ENCODE measurements around the gene RPGRIP1L.

RPGRIP1L gene

DNA sequence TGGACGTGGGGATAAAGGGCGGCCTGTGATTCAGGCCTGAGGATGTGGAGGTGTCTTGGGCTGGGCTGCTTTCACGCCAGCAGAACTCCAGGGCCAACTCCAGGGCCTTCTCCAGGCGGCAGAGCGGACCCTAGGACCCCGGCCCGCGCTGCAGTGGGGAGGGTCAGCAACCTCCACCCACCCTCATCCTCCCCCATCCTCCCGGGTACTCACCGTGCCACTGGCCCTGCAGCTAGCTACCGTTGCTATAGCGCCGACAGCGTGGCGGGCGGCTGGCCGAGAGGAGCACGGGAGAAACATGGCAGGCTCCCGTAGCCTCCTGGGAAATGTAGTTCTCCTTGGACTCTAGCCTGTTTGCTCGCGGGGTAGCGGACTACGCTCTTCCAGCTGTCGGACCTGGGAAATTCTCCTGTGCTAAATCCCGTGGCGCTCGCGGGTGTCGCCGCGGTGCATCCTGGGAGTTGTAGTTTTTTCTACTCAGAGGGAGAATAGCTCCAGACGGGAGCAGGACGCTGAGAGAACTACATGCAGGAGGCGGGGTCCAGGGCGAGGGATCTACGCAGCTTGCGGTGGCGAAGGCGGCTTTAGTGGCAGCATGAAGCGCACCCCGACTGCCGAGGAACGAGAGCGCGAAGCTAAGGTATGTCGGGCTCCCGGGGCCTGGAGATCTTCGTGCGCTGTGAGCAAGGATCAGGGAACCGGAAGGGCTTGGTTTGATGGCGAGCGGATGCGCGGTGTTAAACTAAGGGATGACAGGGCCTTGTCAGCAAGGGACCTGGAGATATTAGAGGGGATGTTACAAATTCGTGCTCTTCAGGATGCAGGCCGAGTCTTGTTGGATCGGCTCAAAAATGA is at the start of gene RPGRIP1L, which contains the start of gene FTO:
Gene RPGRIP1L (minus strand): TSS at position 270 of the 855 bp plus-strand sequence. CDS start 3,136 bp downstream, outside the sequence.
Gene FTO (plus strand): TSS at position 567 of the 855 bp plus-strand sequence.
- peak; percentile 82 to 100 (median 99) for DNase-seq

- peak in 1 of 56 donors; percentile 7 for DNase-seq
These were observed 49.8 kb upstream of the RPGRIP1L start for GRCh38 chr16:53753431-53753830.

GRCh38 chr16:53752560-53752959 is 48.9 kb upstream of the RPGRIP1L start:
- DNase-seq = no peak

- DNase-seq = no peak
These were observed 42.2 kb upstream of the RPGRIP1L start for GRCh38 chr16:53745753-53746266.

DNA sequence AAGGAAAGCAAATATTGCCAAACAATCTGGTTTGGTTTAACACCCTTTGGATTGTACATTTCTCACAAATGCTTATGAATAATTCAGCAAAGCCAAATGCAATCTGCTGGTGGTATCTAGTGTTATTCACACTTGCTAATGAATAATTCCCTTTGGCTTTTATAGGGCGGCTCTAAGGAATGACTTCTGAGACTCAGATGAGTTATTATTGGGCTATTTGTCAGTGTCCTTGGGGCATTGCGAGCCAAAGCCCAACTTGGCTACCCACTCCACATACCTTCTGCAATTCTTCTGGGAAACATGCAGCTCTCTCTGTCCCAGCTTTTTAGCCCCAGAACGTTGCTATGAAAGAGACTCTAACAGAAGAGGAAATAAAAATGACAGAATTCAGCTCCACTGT is 41.4 kb upstream of the RPGRIP1L start:
- no peak for DNase-seq

DNA sequence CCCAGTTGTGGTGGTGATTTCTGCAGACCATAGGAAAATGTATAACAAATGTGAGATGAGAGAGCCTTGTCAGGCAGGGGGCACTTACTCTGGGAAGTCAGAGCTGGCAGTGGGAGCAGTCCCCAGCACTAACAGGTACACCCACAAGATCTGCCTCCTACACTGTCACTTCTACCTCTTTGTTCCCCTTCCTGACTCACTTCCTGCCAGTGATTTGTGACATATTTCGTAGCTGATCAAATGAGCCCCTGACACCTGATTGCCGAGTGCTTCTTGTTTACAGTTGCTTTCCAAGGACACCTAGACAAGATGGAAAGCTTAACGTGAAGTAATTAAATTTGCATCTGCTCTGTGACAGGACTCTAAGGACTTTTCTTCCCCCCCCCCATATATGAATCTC is 40.8 kb upstream of the RPGRIP1L start:
- no peak for DNase-seq

- DNase-seq = no peak
These were observed 39.5 kb upstream of the RPGRIP1L start for GRCh38 chr16:53743149-53743566.

DNA sequence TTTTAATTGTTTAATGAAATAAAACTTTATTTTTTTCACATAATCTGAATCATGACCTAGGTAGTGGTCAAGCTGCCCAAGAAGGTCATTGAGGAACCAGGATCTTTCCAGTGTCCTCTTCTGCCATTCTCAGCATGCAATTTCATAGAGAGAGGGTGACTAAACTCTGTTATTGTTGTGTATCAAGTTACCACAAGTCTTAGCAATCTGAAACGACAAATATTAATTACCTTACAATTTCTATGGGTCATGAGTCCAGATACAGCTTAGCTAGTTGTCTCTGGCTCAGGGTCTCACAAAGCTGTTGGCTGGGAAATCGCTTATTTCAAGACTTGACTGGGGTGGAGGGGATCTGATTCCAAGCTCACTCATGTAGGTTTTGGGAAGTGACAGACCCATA is 37.9 kb upstream of the RPGRIP1L start:
- no peak for DNase-seq

GRCh38 chr16:53740933-53741531 is 37.4 kb upstream of the RPGRIP1L start:
- DNase-seq = no peak

DNA sequence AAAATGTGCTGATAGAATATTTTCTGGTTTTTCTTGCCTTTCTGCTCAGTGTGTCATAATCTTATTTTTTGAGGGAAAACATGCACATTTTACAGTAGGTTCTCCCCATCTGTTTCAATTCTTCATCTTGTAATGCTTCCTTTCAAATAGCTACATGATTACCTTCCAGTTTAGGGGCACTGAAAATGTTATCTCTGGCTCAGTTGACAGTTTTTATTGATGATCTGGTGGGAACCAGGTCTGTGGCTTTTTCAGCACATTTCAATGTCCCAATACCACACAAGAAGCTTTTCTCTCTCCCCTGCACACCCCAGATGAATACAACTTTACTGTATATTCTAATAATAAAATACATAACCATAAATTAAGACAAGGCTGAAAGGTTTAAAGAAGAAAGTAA is 36.8 kb upstream of the RPGRIP1L start:
- no peak for DNase-seq

DNA sequence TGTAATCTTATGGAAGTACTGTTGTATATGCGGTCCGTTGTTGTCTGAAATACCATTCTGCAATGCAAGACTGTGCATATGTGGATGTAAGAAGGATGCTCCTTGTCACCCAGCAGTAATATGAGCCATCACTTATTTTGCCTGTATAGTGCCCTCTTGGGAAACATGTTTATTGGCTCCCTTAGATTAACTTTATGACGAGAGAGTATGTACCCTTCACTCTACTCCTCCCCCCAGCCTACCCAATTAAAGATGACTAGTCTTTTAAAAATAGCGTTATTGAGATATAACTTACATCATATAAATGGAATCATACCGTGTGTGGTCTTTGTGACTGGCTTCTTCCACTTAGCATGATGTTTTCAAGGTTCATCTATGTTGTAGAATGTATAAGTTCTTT is 33.9 kb upstream of the RPGRIP1L start:
- DNase-seq = no peak

DNA sequence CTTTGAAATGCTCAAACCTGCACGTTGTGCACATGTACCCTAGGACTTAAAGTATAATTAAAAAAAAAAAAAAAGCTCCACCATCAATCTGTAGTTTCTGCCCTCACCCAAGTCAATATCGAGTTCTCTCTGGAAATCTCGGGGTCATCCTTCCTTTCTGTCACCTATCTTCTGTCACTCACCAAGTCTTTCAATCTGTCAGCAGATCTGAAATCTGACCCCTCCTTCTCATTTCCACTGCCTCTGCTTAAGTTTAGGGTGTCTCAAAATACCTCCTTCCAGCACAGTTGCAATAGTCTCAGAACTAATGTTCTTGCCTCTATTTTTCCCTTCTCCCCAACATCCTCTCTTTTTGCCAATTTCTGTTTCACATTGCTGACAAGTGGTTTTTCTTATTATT is 32.6 kb upstream of the RPGRIP1L start:
- DNase-seq = no peak

GRCh38 chr16:53734908-53735307 is 31.2 kb upstream of the RPGRIP1L start:
- no peak for DNase-seq

- DNase-seq = no peak
These were observed 28.8 kb upstream of the RPGRIP1L start for GRCh38 chr16:53732296-53732929.

GRCh38 chr16:53730693-53731092 is 27.0 kb upstream of the RPGRIP1L start:
- no peak for DNase-seq

DNA sequence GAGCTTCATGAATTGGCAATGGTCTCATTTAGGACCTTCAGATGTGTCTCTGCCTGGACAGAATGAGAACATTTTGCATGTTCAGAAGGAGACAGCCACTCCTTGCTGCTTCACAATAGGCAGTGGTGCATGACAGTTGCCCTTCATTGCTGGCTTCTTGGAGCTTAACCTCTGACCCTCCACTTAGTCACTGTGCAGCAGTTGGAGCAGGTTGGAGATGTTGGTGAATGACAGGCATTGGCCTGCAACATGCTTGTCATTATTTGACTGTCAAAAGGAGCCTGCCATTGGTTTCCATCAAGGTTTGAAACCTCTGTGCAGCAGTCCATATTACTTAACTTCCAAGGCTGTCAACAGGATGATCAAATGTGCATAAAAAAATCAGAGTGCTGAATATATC is 23.0 kb upstream of the RPGRIP1L start:
- no peak for DNase-seq

- no peak for DNase-seq
These were observed 17.4 kb upstream of the RPGRIP1L start for GRCh38 chr16:53721017-53721416.

- no peak for DNase-seq
These were observed 13.9 kb upstream of the RPGRIP1L start for GRCh38 chr16:53717577-53717976.

DNA sequence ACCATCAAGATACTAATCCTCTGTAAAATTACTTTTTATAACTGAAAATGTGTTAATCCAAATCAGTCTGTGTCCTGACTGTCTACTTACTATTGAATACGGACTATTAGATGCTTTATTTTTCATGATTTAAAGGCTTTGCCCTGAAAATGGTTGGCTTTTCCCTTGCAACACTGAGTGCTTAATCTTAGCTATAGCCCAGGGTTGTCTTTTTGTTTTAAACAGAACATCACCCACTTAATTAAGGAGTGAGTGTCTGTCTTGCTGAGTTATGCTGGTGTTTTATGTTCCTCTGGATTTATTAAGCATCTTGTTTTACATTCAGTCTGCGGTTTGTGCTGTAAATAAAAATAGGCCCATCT is 11.3 kb upstream of the RPGRIP1L start:
- DNase-seq = no peak

GRCh38 chr16:53714205-53715022 is 10.8 kb upstream of the RPGRIP1L start:
- peak in 1 of 56 donors; percentile 11 for DNase-seq
